HEK293 (cell line): ENCODE data around the gene SLC16A1.
"Not testable (repeated sequence)": the region's sequence is repeated elsewhere in the genome, so short reads cannot be mapped to it uniquely, and the experiment has no call there.

Experiments
- CTCF ChIA-PET: fragments of 350-600 bp; formaldehyde crosslinking; extraction: SDS; loops from one replicate; lab custom pipeline; 2021; ENCODE audit warnings: antibody characterized with exemption; lab: Yijun Ruan, JAX
- POLR2A ChIA-PET: fragments of 300-600 bp; formaldehyde crosslinking; extraction: SDS; loops from one replicate; lab custom pipeline; 2020; ENCODE audit warnings: antibody characterized with exemption, inconsistent platforms; lab: Yijun Ruan, JAX
- H3K27ac ChIP-seq: fragments of 200-500 bp; sonication (Bioruptor generic); 2 replicates; pipeline ENCODE4 v1.5.1; 2014; ENCODE audit warnings: low read depth, low read length, control low read depth, inconsistent platforms; ENCODE audit errors: extremely low read depth
- H3K36me3 ChIP-seq, 2 experiments: fragments of 200-500 bp in 1 of 2; sonication (Bioruptor generic) in 1 of 2; 1 replicate in 1 of 2; 2 replicates in 1 of 2; pipeline ENCODE4 v1.5.1; 2014 to 2017; ENCODE audit warnings: inconsistent platforms in 2 of 2, low read length in 2 of 2; ENCODE audit not compliant: control insufficient read depth in 2 of 2, insufficient read depth in 1 of 2
- H3K4me1 ChIP-seq: fragments of 200-500 bp; sonication (Bioruptor generic); 2 replicates; pipeline ENCODE4 v1.5.1; 2014; ENCODE audit warnings: mild to moderate bottlenecking, low read length, inconsistent platforms; ENCODE audit not compliant: control insufficient read depth, insufficient read depth
- H3K4me3 ChIP-seq: 2 replicates; pipeline ENCODE4 v1.5.1; 2011; ENCODE audit warnings: low read depth, mild to moderate bottlenecking, control low read depth, low read length, moderate library complexity
- H3K9me3 ChIP-seq: fragments of 200-500 bp; sonication (Bioruptor generic); 2 replicates; pipeline ENCODE4 v1.5.1; 2014; ENCODE audit warnings: low read depth, low read length, inconsistent platforms; ENCODE audit not compliant: control insufficient read depth, insufficient read depth
- FEZF1 ChIP-seq: fragments of 450-650 bp; formaldehyde crosslinking; IDR thresholded peaks from 2 replicates; pipeline ENCODE4 v1.5.1; 2016; ENCODE audit warnings: missing biosample characterization, missing genetic modification characterization
- GLI2 ChIP-seq: fragments of 450-650 bp; formaldehyde crosslinking; IDR thresholded peaks from 2 replicates; pipeline ENCODE4; 2017; ENCODE audit warnings: missing biosample characterization, missing genetic modification characterization, low read depth, borderline replicate concordance
- GLIS1 ChIP-seq: fragments of 450-650 bp; formaldehyde crosslinking; IDR thresholded peaks from 2 replicates; pipeline ENCODE4 v1.5.1; 2016; ENCODE audit warnings: missing biosample characterization, missing genetic modification characterization
- IKZF3 ChIP-seq: fragments of 450-650 bp; IDR thresholded peaks from 2 replicates; pipeline ENCODE4 v1.5.0; 2018; ENCODE audit warnings: missing biosample characterization, mild to moderate bottlenecking, missing genetic modification characterization, moderate library complexity
- MEIS1 ChIP-seq: sonication (generic); formaldehyde crosslinking; IDR thresholded peaks from 2 replicates; pipeline ENCODE4 v1.8.1; 2022; ENCODE audit warnings: missing genetic modification reagents, mild to moderate bottlenecking, borderline replicate concordance
- OSR2 ChIP-seq: fragments of 450-650 bp; formaldehyde crosslinking; IDR thresholded peaks from 2 replicates; pipeline ENCODE4 v1.5.1; 2016; ENCODE audit warnings: missing biosample characterization, missing genetic modification characterization
- TCF7L2 ChIP-seq: IDR thresholded peaks from 2 replicates; pipeline ENCODE4 v1.6.1; 2011; ENCODE audit warnings: low read depth, mild to moderate bottlenecking, inconsistent platforms, low read length, moderate library complexity, borderline replicate concordance
- ZBTB17 ChIP-seq: fragments of 450-650 bp; formaldehyde crosslinking; IDR thresholded peaks from 2 replicates; pipeline ENCODE4 v1.5.1; 2016; ENCODE audit warnings: missing biosample characterization, missing genetic modification characterization
- ZFP37 ChIP-seq: fragments of 450-650 bp; formaldehyde crosslinking; IDR thresholded peaks from 2 replicates; pipeline ENCODE4 v1.5.1; 2016; ENCODE audit warnings: missing biosample characterization, missing genetic modification characterization
- ZNF121 ChIP-seq: fragments of 450-650 bp; formaldehyde crosslinking; IDR thresholded peaks from 2 replicates; pipeline ENCODE4 v1.5.1; 2016; ENCODE audit warnings: missing biosample characterization, missing genetic modification characterization
- ZNF133 ChIP-seq: fragments of 450-650 bp; formaldehyde crosslinking; IDR thresholded peaks from 2 replicates; pipeline ENCODE4 v1.5.1; 2016; ENCODE audit warnings: missing biosample characterization, missing genetic modification characterization
- ZNF146 ChIP-seq: fragments of 450-650 bp; formaldehyde crosslinking; IDR thresholded peaks from 2 replicates; pipeline ENCODE4 v1.5.1; 2016; ENCODE audit warnings: missing biosample characterization, missing genetic modification characterization
- ZNF37A ChIP-seq: fragments of 450-650 bp; IDR thresholded peaks from 2 replicates; pipeline ENCODE4 v1.5.1; 2018; ENCODE audit warnings: missing biosample characterization, missing genetic modification characterization
- ZNF391 ChIP-seq: fragments of 450-650 bp; formaldehyde crosslinking; IDR thresholded peaks from 2 replicates; pipeline ENCODE4 v1.5.1; 2016; ENCODE audit warnings: low read depth, missing biosample characterization, missing genetic modification characterization, borderline replicate concordance
- ZNF433 ChIP-seq: fragments of 450-650 bp; formaldehyde crosslinking; IDR thresholded peaks from 2 replicates; pipeline ENCODE4 v1.5.1; 2016; ENCODE audit warnings: missing biosample characterization, missing genetic modification characterization, low read depth
- TF ChIP-seq, protein P1 (sequence below): fragments of 450-650 bp; IDR thresholded peaks from 2 replicates; pipeline ENCODE4 v1.5.1; 2018; ENCODE audit warnings: missing biosample characterization, missing genetic modification characterization
- TF ChIP-seq, protein P2 (sequence below): fragments of 450-650 bp; formaldehyde crosslinking; IDR thresholded peaks from 2 replicates; pipeline ENCODE4 v1.5.1; 2016; ENCODE audit warnings: missing biosample characterization, missing genetic modification characterization

The SLC16A1 gene

DNA sequence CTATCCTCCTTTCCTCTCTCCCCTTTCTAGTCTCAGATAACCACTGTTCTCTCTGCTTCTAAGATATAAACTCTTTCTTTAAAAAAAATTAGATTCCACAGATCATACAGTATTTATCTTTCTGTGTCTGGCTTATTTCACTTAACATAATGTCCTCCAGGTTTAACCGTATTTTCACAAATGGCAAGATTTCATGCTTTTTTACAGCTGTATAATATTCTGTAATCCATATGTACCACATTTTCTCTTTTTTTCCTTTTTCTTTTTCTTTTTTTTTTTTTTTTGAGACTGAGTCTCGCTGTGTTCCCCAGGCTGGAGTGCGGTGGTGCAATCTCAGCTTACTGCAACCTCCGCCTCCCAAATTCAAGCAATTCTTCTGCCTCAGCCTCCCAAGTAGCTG, 5.1 kb upstream of the SLC16A1 start:
- ChIA-PET CTCF (interaction anchor here (0.7 kb wide), 2 partner anchors 183 to 1422 kb away, joined by 3 to 5 read pairs; no protein-coding TSS in a partner anchor), POLR2A (no interaction called here)
- H3K9me3 ChIP-seq, result no peaks in the 10 kb centered on the region
- no peak for TF ChIP-seq ZNF37A (tag by site-specific recombination)
- TF ChIP-seq ZNF146, result peak; percentile 97
- H3K4me1 ChIP-seq, result no peaks in the 10 kb centered on the region
- no peak overlapping the region for H3K27ac ChIP-seq
- H3K4me3 ChIP-seq, result no peak overlapping the region
- peaks cover 43 to 57% of the 10 kb centered on the region in 2 experiments for H3K36me3 ChIP-seq

DNA sequence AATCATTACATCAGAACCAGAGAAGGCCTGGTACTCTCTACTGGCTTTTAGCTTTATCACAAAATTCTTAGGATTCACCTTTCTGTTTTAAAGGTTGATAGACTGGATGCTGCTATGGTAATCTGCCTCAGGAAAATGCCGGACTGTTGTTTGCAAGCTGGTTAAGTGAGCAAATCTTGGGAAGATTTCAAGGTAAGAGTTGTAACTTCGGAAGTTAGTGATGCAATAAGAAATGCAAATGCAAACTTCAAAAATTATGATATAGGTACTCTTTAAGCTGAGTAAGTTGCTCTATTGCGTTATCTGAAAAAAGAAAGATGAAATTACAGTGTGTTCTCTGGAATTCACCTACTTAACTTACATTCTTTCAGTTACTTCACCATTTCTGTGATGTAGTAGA, 4.4 kb upstream of the SLC16A1 start:
- no peak overlapping the region for H3K27ac ChIP-seq
- no peaks in the 10 kb centered on the region for H3K9me3 ChIP-seq
- POLR2A ChIA-PET, result interaction anchor here (0.5 kb wide), 1 partner anchor 15 kb away, joined by 3 read pairs; no protein-coding TSS in a partner anchor
- CTCF ChIA-PET, result interaction anchor here (1.1 kb wide), 1 partner anchor 118 kb away, joined by 4 read pairs; no protein-coding TSS in a partner anchor
- H3K4me1 ChIP-seq, result no peaks in the 10 kb centered on the region
- no peak overlapping the region for H3K4me3 ChIP-seq
- H3K36me3 ChIP-seq, result peaks cover 36 to 50% of the 10 kb centered on the region in 2 experiments
- TF ChIP-seq ZNF133 (no peak), FEZF1 (tag by site-specific recombination) (no peak), IKZF3 (tag by site-specific recombination) (no peak), GLI2 (no peak), MEIS1 (CRISPR knock-in tag) (no peak), ZFP37 (tag by site-specific recombination) (no peak), TCF7L2 (no peak), ZNF433 (tag by site-specific recombination) (no peak), OSR2 (tag by site-specific recombination) (no peak), ZNF391 (tag by site-specific recombination) (no peak)
- TF ChIP-seq, protein P1, sequence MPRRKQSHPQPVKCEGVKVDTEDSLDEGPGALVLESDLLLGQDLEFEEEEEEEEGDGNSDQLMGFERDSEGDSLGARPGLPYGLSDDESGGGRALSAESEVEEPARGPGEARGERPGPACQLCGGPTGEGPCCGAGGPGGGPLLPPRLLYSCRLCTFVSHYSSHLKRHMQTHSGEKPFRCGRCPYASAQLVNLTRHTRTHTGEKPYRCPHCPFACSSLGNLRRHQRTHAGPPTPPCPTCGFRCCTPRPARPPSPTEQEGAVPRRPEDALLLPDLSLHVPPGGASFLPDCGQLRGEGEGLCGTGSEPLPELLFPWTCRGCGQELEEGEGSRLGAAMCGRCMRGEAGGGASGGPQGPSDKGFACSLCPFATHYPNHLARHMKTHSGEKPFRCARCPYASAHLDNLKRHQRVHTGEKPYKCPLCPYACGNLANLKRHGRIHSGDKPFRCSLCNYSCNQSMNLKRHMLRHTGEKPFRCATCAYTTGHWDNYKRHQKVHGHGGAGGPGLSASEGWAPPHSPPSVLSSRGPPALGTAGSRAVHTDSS (tag by site-specific recombination), result no peak

DNA sequence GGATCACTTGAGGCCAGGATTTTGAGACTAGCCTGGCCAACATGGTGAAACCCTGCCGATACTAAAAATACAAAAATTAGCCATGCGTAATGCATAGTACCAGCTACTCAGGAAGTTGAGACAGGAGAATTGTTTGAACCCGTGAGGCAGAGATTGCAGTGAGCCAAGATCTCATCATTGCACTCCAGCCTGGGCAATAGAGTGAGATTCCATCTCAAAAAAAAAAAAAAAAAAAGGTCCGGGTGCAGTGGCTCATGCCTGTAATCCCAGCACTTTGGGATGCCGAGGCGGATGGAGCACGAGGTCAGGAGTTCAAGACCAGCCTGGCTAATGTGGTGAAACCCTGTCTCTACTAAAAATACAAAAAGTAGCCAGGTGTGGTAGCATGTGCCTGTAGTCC, 2.2 kb upstream of the SLC16A1 start:
- H3K4me3 ChIP-seq, result peak overlapping the region; percentile 88; the same call in 1 of the 2 replicates
- not testable (repeated sequence) for H3K9me3 ChIP-seq
- TF ChIP-seq GLIS1 (peak; percentile 9; the same call in 1 of the 2 replicates), ZNF121 (tag by site-specific recombination) (peak; percentile 87), ZBTB17 (tag by site-specific recombination) (peak; percentile 81)
- TF ChIP-seq, protein P2, sequence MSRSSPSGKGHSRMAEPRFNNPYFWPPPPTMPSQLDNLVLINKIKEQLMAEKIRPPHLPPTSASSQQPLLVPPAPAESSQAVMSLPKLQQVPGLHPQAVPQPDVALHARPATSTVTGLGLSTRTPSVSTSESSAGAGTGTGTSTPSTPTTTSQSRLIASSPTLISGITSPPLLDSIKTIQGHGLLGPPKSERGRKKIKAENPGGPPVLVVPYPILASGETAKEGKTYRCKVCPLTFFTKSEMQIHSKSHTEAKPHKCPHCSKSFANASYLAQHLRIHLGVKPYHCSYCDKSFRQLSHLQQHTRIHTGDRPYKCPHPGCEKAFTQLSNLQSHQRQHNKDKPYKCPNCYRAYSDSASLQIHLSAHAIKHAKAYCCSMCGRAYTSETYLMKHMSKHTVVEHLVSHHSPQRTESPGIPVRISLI (tag by site-specific recombination), result peak; percentile 71; the same call in 1 of the 2 replicates
- TF ChIP-seq, all 188 proteins: peak for 4; not testable (repeated sequence) for 184
- peaks cover 18 to 40% of the 10 kb centered on the region in 2 experiments; a peak in 2 of 3 replicates for H3K36me3 ChIP-seq
- ChIA-PET POLR2A (interaction anchor here (0.8 kb wide), 1 partner anchor 502 kb away, joined by 10 read pairs; no protein-coding TSS in a partner anchor), CTCF (interaction anchor here (0.7 to 2.0 kb wide), 3 partner anchors 51 to 1467 kb away, joined by 4 to 6 read pairs (median 5); no protein-coding TSS in a partner anchor)
- not testable (repeated sequence) for H3K27ac ChIP-seq, H3K4me1 ChIP-seq
